ENCODE results near the gene PCBP3.
"Not testable (repeated sequence)": the region's sequence is repeated elsewhere in the genome, so short reads cannot be mapped to it uniquely, and the experiment has no call there.

Gene PCBP3

DNA sequence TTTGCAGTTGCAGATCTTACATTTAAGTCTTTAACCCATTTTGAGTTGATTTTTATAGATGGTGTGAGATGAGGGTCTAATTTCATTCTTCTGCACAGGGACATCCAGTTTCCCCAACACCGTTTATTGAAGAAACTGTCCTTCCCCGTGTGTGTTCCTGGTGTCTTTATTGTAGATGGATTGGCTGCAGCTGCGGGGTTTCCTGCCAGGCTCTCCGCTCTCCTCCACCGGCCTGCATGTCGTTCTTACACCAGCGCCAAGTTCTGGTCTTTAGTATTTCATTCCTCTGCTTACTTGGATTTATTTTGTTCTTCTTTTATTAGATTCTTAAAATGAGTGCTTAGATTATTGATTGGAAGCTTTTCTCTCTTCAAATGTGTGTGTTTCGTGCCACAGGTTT lies 239.1 kb downstream of the PCBP3 start:
- no peak for DNase-seq (ENCODE audit: extremely low read depth, low read depth)
- TF ChIP-seq, protein P1, sequence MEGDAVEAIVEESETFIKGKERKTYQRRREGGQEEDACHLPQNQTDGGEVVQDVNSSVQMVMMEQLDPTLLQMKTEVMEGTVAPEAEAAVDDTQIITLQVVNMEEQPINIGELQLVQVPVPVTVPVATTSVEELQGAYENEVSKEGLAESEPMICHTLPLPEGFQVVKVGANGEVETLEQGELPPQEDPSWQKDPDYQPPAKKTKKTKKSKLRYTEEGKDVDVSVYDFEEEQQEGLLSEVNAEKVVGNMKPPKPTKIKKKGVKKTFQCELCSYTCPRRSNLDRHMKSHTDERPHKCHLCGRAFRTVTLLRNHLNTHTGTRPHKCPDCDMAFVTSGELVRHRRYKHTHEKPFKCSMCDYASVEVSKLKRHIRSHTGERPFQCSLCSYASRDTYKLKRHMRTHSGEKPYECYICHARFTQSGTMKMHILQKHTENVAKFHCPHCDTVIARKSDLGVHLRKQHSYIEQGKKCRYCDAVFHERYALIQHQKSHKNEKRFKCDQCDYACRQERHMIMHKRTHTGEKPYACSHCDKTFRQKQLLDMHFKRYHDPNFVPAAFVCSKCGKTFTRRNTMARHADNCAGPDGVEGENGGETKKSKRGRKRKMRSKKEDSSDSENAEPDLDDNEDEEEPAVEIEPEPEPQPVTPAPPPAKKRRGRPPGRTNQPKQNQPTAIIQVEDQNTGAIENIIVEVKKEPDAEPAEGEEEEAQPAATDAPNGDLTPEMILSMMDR (IDR thresholded peaks at IDR 0.05; ENCODE audit: low read depth, low read length, missing control alignments) = no peak
- H3K4me3 ChIP-seq (replicated peaks; ENCODE audit: low read depth, low read length) = no peak overlapping the region

GRCh38 chr21:45883090-45883489 lies 239.6 kb downstream of the PCBP3 start:
- H3K4me3 ChIP-seq (replicated peaks; ENCODE audit: low read depth, low read length) = no peak overlapping the region
- DNase-seq (ENCODE audit: extremely low read depth, low read depth) = no peak
- TF ChIP-seq, protein P1 (IDR thresholded peaks at IDR 0.05; ENCODE audit: low read depth, low read length, missing control alignments) = no peak

DNA sequence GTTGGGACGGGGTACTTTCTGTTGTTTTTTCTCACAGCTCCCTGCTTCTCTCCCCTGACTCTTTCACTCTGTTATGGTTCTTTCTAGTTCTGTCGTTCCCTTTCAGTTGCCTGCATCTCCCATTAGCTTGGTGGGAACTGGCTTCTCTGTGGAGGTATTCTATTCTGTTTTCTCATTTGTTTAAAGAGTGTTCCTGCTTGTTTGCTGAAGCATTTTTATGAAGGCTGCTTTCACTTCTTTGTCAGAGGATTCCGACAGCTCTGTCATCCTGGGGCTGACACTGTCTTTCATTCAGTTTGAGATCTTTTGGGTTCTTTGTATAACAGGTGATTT lies 242.0 kb downstream of the PCBP3 start:
- no peak overlapping the region for H3K4me3 ChIP-seq (replicated peaks; ENCODE audit: low read depth, low read length)
- TF ChIP-seq, protein P1 (IDR thresholded peaks at IDR 0.05; ENCODE audit: low read depth, low read length, missing control alignments) = no peak
- no peak for DNase-seq (ENCODE audit: extremely low read depth, low read depth)

DNA sequence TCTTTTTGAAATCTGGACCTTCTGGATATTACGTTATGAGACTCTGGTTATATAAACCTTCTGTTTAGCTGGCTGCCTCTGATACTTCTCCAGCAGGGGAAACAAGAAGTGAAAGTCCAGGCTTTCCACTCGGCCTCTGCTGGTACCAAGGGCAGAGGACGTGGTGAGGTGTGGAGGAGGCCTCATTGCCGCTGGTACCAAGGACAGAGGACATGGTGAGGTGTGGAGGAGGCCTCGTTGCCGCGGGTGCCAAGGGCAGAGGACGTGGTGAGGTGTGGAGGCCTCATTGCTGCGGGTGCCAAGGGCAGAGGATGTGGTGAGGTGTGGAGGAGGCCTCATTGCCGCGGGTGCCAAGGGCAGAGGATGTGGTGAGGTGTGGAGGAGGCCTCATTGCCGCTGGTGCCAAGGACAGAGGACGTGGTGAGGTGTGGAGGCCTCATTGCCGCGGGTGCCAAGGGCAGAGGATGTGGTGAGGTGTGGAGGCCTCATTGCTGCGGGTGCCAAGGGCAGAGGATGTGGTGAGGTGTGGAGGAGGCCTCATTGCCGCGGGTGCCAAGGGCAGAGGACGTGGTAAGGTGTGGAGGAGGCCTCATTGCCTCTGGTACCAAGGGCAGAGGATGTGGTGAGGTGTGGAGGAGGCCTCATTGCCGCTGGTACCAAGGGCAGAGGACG lies 242.5 kb downstream of the PCBP3 start:
- H3K4me3 ChIP-seq (replicated peaks; ENCODE audit: low read depth, low read length); DNase-seq (ENCODE audit: extremely low read depth, low read depth): not testable (repeated sequence)

DNA sequence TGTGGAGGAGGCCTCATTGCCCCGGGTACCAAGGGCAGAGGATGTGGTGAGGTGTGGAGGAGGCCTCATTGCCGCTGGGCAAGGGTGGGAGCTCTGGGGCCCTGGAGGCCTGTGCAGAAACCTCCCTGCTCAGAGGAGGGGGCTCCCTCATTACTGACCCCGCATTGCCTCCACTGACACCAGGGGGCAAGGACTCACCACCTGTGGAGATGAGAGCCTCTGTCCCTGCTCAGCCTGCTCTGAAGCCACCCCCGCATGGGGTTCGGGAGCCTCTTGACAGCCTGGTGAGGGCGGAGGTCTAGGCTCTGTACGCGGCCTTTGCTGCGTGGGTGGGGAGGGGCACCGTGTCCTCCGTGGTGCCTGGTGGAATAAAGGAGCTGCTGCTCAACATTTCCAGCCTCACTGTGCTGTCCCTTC lies 243.1 kb downstream of the PCBP3 start:
- TF ChIP-seq, protein P1 (IDR thresholded peaks at IDR 0.05; ENCODE audit: low read depth, low read length, missing control alignments) = no peak
- no peak for DNase-seq (ENCODE audit: extremely low read depth, low read depth)
- H3K4me3 ChIP-seq (replicated peaks; ENCODE audit: low read depth, low read length) = no peak overlapping the region

DNA sequence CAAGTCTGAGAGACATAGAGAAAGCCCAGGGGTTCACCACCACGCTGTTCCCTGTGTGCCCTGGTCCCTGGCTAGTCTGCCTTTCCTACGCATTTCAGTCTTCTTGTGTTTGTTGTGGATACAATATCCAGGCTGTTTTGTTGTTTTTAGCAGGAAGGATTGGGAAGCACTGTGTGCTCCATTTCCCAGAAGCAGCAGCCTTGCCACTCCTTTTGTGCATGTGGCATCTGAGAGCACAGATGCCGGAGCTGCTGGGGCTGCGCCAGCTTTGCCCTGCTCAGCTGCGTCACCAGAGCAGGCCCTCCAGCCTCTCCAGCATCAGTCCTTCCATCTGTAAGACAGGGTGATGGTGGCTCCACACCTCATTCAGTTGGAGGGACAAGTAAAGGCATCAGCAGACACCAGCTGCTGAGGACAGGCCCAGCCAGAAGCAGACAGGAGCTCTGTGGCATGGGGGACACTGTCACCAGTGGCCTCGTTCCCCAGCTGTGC lies 243.6 kb downstream of the PCBP3 start:
- no peak overlapping the region for H3K4me3 ChIP-seq (replicated peaks; ENCODE audit: low read depth, low read length)
- TF ChIP-seq, protein P1 (IDR thresholded peaks at IDR 0.05; ENCODE audit: low read depth, low read length, missing control alignments) = no peak
- no peak for DNase-seq (ENCODE audit: extremely low read depth, low read depth)

DNA sequence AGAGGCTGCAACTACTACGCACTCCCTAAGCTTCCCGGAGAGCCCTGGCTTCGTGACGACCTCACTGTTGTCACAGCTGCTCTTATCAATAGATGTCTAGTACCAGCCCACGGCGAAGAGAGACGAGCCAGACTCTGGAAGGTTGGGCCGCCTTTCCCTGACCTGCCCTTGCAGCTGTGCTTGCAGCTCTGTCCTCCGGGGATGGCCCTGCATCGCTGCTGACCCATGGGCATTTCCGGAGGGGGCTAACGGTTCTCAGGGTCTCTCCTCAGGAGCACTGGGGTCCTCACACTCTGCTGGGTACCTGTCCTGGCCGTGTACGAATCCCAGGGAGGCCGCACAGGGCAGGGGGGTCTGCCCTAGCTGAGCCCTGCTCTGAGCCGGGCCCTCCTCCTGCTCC lies 244.3 kb downstream of the PCBP3 start:
- no peak for DNase-seq (ENCODE audit: extremely low read depth, low read depth)
- TF ChIP-seq, protein P1 (IDR thresholded peaks at IDR 0.05; ENCODE audit: low read depth, low read length, missing control alignments) = no peak
- no peak overlapping the region for H3K4me3 ChIP-seq (replicated peaks; ENCODE audit: low read depth, low read length)

All from HFF-Myc (cell line).